GM18517 (cell line): ENCODE data around the gene BRD4.

Experiments used
- ATAC-seq: cut with Tn5 transposase; IDR thresholded peaks from one replicate; pipeline ENCODE4 v1.9.1; 2021; ENCODE audit warnings: mild to moderate bottlenecking, moderate library complexity; ENCODE audit not compliant: unreplicated experiment

Gene BRD4

DNA sequence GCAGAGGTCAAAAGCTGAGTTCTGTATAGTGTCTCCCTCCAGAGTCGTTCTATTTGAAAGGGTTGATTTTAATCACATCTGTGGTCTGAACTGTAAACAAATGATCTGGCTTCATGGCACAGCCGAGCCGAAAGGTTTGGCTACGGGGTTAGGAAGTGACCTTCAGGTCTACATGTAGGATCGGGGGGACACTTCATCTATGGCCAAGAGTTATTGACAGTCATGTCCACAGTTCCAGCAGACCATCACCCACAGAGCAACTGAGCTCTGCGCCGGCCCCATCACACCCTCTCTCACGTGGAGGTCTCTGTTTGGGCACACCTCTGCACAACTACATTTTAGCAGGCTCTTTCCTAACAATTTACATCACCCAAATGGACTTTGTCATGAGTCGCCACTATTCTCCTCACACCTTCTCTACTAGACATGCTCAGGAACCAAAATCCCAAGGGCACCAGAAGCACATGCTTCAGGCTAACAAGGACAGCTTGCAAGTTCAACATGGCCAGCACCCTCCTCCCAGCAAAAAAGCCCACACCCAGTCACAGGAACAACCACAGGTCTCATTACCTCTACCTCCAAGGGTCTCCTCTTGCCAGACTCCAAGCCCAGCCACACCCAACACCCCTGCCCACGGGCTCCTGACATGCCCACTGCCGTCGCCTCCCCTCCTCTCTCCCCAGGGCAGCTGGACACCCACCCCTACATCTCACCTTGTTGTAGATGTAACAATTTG is 64.0 kb downstream of the BRD4 start:
- ATAC-seq: no peak

DNA sequence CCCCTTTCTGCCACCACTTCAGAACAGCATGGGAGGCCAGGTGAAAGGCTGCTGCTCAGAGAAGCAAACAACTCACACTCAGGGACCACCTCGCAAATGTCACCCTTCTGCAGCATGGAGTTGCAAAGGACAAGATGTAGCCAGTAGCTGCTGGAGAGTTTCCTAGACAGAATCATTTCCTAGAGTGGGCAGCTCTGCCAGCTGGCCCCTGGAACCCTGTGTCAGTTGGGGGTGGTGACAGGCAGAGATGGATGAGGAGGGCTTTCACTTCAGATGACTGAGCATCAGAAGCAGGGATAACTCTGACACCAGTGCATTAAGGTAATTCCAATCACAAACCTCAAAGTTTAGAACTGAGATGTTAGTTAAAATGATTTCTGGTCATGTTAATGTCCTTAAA is 65.7 kb downstream of the BRD4 start:
- ATAC-seq: no peak

DNA sequence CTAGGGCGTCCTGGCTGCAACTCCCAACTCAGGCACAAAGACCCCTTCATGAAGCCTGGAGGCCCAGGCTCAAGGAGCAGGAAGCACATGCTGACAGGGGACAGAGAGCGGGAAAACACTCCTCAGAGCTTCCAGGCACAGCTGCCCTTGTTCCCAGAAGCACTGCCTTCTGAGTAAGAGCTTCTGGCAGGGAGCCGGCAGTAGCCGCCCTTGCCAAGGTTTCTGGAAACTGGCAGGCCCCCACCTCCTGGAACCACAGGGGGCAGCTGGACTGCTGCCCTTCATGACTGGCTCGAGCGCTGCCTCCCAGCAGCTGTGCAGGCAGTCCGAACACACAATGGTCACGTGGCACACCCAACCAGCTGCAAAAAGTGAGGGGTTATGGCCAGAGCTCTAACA is 66.5 kb downstream of the BRD4 start:
- no peak for ATAC-seq

DNA sequence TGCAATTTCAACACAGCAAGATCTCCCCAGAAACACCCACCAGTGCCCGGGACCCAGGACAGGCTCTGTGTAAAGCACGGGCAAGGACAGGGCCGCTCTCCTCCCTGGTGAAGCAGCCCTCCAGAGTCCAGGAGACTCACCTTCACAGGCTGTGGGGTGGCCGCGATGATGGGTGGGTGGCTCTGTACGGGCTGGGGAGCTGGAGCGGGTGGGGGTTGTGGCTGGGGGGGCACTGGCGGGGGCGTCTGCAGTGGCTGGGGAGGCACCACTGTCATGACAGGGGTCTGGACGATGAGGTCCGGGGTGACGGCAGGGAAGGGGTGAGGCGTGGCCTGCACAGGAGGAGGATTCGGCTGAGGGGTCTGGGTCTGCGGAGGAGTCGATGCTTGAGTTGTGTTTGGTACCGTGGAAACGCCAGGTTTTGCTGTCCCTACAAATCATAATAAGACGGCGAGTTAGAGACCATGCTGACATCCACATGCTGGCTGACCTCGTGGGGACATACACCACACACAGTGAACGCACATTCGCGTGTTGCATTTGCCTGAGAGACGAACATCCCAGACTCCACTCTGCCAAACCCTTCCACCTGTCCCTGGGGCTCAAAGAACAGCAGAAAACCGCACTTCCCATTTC is 67.0 kb downstream of the BRD4 start:
- ATAC-seq: no peak

DNA sequence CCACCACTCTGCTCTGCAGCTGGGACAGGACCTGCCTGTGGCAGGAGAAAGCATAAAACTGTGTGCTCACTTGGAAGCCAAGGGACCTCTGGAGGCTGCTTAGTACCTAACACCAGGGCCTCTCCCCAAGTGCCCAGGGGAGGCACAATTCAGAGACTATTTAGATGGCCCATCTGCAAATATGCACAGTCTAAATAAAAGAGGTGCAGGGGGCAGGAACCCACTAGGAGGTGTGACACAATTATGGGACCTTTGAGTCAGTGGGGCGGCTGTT is 67.5 kb downstream of the BRD4 start:
- ATAC-seq: no peak

DNA sequence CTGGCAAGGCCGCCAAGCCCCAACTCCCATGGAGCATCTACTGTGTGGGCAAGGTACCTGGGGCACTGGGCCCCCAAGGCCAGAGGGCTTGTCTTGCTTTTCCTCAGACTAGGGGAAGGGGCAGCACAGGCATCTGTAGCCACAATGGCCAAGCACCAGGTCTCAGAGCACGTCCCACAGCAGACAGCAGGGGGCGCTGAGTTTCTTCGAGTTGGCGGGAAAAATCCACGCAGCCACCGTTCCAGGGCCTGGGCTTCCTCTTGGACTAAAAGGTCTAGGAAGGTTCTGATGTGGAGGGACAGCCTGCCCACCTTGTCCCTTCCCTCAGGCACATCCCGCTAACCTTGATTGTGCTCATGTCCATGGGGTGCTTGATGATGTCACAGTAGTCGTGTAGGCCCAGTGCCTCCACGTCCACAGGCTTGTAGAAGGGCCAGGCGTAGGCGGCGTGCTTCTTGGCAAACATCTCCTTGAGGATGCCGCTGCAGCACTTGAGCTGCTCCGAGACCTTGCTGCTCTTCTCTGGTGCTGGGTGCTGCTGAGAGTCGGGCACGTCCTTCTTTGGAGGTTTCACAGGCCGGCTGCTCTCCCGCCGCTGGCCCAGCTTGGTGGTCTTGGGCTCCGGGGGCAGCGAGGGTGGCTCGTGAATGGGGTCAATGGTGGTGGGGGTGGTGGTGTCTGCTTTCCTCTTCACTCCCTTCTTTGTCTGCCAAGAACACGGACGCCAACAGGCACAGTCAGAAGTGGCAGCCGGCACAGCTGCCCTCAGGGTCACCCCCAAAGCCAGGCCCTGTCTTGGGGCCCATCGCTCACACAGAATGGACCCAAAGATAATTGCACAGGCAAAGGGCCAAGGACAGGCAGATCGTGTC is 68.0 kb downstream of the BRD4 start:
- ATAC-seq: no peak

DNA sequence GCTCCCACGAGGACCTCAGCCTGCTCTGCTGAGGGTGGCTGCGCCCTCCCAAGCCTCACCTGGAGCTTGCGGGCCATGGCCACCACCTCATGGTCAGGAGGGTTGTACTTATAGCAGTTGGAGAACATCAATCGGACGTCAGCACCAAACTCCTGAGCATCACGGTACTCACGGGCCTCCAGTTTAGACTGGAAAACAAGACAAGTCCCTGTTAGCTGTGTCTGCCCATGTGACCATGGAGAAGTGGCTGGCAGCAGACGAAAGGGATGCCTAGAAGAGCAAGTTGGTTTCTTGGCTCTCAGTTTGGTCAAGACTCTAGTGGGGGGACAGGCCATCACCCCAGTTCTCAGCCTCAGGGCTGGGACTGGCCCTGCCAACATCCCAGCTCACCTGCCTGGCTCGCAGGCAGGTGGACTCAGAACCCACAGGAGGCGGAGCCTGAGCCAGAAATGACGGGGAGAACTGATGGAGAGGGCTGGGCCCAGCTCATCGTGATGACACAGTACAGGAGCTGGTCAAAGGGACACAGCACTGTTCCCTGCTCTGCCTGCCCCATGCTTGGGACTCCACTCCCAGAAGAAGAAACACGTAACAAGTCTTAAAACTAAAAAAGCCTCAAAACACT is 68.9 kb downstream of the BRD4 start:
- no peak for ATAC-seq

DNA sequence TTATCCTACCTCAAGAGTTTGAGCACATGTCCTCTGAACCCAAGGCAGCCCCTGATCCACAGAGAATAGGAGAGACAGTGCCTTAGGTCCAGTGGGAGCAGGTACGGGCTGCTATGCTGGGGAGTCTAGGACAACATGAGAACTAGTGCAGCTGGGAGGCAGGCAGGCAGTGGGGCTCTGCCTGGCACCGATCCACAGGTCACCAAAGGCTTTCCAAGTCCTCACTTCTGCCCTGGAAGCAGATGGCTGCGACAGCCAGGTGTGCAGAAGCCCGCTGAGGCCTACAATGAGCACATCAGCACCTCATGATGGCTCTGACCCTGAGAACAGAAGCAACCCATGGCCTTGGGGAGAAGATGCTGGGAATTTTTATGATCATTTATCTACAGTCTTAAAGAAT is 70.3 kb downstream of the BRD4 start:
- no peak for ATAC-seq

DNA sequence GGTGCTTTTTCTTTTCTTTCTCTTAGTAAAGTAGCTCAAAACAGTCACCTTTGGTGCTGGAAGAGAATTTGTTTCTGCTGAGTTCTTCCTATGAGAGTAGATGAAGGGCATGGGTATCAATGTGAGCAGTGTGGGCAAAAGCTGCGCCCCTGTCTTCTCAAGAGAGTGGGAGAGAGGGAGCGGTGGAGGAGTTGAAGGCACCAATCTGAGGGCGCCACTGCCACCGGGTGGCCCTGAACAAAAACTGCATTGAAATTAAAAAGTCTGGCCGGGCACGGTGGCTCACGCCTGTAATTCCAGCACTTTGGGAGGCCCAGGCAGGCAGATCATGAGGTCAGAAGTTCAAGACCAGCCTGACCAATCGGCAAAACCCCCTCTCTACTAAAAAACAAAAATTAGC is 71.4 kb downstream of the BRD4 start:
- ATAC-seq: no peak

DNA sequence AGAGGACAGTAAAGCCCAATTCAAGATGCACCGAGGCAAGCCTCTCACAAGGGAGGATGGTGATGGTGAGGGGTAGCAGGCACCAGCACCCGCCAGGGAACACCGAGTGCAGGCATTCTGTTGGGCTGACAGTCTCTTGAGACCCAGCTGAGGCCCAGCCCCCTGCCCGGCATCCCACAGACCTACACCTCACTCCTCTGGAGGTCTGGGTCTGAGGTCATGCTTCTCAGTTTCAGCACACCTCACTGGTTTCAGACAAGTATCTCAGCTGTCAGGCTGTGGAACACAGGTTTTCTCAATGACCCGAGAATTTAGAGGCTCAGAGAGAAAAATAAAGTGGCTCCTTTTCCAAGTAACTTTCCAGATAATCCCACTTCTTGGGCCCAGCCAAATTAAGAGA is 72.4 kb downstream of the BRD4 start:
- ATAC-seq: no peak

DNA sequence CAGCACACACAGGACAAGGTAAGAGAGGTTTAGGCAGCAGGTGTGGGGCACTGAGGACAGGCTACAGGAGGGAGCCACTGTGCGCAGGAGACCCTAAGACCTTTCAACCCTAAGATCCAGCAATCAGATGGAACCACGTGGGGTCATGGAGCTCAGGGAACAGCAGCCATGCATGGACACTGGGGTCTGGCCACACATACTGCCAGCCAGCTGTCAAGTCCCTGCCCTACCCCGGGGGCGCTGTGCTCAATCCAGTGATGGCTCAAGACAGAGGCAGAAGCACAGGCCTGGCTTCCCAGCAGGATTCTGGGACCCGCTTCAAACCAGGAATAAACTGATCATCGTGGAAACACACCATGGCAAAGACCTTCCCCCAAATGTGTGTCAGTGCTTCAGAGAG is 74.6 kb downstream of the BRD4 start:
- no peak for ATAC-seq

DNA sequence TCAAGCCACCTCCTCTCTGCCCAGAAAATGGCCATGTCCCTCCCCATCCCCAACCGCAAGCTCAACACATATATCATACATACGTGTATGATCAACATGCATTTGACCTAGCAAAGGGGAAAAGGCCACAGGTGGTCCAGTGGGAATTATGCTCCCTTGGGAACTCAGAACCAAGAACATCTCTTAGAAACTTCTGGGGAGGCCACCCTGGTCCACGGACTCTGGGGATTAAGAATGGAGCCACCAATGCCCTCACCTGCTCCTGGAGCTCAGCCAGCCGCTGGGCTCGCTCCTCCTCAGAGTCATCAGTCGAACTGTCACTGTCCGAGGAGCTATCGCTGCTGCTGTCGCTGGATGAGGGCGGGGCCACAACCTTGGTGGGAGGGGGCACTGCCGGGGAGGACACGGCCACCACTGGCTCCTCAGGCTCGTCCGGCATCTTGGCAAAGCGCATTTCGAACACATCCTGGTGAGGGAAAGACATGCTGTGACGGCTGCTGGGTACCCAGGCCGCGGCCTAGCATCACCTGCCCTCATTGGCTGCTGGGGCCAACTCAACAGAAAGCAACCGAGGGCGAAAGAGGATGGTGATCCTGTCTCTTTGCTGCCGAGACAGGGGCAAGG is 75.5 kb downstream of the BRD4 start:
- no peak for ATAC-seq

DNA sequence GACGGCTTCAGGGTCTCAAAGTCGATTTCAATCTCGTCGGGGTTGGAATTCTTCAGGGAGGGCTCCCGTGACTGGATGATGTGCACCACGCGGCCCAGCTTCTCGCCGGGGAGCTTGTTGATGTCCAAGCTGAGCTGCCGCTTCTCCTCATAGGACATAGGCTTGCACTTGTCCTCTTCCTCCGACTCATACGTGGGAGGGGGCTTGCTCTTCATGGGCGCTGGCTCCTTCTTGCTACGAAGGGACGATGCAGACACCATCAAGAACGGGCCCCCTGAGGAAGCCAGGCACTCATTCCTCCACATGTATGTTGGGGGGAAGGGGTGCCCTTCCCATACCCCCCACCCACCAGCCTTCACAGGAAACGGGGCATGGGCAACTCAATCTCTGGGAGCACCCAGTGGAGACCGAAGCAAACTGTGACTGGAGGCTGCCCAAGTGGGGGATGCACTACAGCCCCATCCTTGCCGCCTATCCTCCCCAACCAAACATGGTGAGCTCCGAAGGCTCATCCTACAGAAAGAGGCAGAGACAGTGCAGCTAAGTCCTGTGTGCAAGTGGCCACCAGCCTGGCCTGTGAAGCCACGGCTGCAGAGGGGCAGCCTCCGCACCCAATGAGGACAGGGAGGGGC is 76.9 kb downstream of the BRD4 start:
- ATAC-seq: no peak

DNA sequence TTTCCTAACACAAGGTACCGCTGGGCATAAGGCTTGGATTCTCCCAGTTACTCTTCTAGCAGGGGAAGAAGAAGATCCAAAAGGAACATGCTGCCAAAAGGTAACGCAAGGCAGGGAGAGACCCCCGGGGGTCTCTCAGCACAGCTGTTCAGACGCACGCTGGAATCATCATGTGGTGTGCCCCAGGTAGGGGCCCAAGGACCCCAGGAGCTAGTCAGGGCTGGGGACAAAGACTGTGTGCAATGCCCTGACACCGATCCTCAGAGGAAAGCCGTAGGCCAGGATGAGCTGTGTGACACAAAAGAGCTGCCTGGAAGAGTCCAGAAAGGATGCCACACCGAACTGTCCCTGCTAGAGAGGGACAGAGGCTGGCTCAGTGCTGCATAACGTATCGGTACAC is 77.8 kb downstream of the BRD4 start:
- no peak for ATAC-seq

DNA sequence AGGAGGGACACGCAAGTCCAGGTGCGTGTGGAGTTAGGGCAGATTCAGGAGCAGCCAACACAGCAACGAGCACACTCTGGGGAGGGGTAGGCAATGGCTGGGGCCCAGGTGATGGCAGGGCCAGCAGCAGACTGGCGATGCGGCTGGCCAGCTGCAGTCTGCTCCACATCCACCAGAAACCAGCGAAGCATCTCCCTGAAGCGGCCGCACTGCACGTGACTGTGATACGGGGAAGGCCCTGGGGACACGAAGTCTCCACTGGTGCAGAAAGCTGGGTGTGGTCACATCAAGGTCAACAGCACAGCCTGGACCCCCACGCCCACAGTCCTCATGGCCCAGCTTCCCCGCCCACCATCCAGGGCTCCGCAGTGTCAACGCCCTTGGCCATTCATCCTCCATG is 78.8 kb downstream of the BRD4 start:
- ATAC-seq: no peak

DNA sequence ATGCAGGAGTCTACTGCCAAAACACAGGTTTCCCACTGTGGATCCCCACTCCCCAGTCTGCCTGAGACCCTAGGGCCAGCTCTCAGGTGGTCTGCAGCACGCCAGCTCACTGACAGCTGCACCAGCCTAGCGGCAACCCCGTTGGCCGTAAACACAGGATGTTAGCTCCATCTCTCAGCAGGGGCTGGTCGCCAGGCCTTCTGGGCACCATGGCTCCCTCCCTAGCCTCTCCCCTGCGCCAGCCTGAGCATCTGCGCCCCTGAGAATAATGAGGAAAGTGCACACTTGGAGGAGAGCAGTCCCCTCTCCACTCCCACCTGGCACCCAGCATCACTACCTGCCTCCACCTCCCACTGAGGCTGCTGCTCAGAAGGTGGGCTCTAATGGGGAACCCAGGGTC is 79.3 kb downstream of the BRD4 start:
- ATAC-seq: no peak

DNA sequence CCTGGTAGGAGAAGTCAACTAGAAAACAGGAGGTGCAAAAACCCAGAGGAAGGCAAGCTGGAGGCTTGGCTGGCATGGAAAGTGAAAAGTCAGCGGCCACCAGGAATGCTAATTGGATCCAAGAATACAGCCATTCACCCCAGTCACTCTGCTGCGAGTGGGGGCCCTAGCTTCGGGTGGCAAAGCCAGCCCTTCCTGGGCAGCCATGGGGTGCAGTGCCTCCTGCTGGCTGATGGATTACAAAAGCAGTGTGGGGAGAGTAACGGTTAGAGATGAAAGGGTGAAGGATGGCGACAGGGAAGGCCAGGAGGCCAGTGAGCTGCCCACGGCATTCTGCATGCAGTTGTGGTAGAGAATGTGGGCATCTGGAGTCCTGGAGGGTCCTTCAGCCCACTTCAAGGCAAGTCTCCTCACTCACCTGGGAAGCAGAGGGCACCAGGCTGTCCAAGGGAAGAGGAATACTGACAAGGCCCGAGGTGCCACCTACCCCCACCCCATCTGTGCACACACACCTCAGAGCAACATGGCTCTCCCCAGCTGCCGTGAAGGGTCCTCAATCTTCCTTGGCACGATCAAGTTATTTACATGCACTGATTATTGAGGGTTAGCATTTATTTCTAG is 79.8 kb downstream of the BRD4 start:
- ATAC-seq: no peak

DNA sequence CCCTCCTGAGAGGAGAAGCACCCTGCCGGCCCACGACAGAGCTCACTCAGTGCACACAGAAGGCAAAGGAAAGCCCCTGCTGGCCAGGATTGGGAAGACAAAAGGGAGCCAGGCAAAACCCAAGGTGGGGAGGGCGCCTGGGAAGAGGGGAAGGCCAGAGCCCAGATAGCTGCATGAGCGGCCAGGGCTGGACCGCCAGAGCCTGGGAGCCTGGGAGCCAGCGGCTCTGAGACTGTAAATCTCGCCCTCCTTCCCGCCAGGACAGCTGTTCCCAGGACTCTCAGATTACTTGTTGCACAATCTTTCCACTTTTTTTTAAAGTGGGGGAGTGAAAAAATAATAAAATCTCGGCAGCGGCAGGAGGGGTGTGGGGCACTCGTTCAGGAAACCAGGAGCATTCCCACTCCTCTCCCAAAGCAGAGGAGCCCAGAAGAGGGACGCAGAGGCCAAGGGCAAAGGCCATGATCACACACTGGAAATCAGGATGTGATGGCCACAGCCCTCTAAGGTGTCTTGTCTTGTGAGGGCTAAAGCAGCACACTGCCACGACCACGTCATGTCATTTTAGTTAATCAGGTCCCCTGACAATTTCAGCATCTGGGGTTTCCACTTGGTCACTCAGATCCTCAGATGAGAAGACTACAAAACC is 80.5 kb downstream of the BRD4 start:
- no peak for ATAC-seq

DNA sequence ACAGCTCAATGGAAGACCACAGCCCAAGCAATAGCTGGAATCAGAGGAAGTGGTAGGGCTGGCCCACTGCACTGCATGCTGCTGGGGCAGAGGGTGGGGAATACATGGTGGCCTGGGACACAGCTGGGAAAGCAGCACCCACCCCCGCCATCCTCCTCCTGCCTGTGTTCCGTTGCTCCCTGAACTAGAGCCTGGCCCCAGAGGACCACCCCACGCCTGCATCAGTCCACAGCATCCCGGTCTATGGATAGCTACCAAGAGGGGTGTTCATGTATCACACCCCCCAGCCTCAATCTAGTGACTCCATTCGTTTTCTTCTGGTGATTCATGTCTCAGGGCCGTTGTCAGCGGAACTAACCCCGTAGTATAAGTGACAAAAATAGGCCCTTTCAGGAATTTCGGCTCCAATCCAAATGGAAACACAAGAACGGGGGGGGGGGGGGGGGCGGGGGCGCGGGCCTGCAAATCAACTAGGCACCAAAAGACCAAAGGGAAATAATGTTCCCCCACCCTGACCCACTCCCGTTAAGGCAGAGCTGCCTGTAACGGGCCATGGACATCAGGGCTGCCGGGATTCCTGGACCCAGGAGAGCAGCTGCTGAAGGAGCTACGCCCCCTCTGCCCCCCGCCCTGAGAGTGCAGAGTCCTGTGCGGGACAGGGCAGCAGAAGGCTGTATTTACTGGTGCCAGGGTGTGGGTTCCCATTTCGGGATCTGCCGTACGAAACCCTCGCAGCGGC is 81.2 kb downstream of the BRD4 start:
- no peak for ATAC-seq
